AG10803 (cell line): Measurements from ENCODE around the gene CAPN12.

Experiments used
- DNase-seq: peaks from one replicate; pipeline ENCODE4 v3.0.0; 2010; ENCODE audit warnings: low read depth
- H3K4me3 ChIP-seq: 2 replicates; pipeline ENCODE4 v1.5.1; 2011; ENCODE audit warnings: mild to moderate bottlenecking, low read length, control low read depth
- CTCF ChIP-seq: conservative IDR thresholded peaks from 2 replicates; pipeline ENCODE4 v1.5.1; 2011; ENCODE audit warnings: mild to moderate bottlenecking, low read length, control low read depth, inconsistent platforms

The CAPN12 gene

GRCh38 chr19:38733493-38734175 lies 10.6 kb downstream of the CAPN12 start:
- H3K4me3 ChIP-seq: no peak overlapping the region
- peak; percentile 28 for DNase-seq
- TF ChIP-seq CTCF: no peak

DNA sequence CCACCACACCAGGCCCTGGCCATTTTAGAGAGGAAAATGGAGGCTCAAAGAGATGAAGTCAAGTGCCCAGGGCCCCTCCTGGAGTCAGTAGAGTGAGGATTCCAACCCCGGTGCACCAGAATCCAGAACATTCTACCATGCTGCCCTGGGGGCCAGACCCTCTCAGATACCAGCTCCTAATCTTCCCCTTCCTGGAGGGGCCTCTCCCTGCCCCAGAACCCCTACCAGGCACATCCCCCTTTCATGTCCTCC lies 11.1 kb downstream of the CAPN12 start:
- no peak for DNase-seq
- H3K4me3 ChIP-seq: no peak overlapping the region
- TF ChIP-seq CTCF: no peak

- no peak overlapping the region for H3K4me3 ChIP-seq
- no peak for TF ChIP-seq CTCF
- no peak for DNase-seq
Measured at GRCh38 chr19:38731654-38732301, 12.5 kb downstream of the CAPN12 start.

GRCh38 chr19:38730731-38731589 lies 13.3 kb downstream of the CAPN12 start:
- no peak for DNase-seq
- H3K4me3 ChIP-seq: no peak overlapping the region
- no peak for TF ChIP-seq CTCF

GRCh38 chr19:38730470-38730730 lies 13.9 kb downstream of the CAPN12 start:
- DNase-seq: no peak
- no peak for TF ChIP-seq CTCF
- no peak overlapping the region for H3K4me3 ChIP-seq

GRCh38 chr19:38729653-38730469 lies 14.4 kb downstream of the CAPN12 start:
- TF ChIP-seq CTCF: peak; percentile 72
- peak; percentile 49 for DNase-seq
- H3K4me3 ChIP-seq: no peak overlapping the region
